HG03139 (cell line): ENCODE data around the gene ZSCAN5A.
"Not testable (repeated sequence)": the region's sequence is repeated elsewhere in the genome, so short reads cannot be mapped to it uniquely, and the experiment has no call there.

ENCODE experiments used
- ATAC-seq: cut with Tn5 transposase; IDR thresholded peaks from one replicate; pipeline ENCODE4 v1.9.1; 2021; ENCODE audit not compliant: unreplicated experiment

ZSCAN5A gene

GRCh38 chr19:56315077-56315828 is 614 bp upstream of the ZSCAN5A start:
- ATAC-seq, result peak; percentile 62

- peak; percentile 3 for ATAC-seq
Observed at GRCh38 chr19:56314018-56314380, 640 bp downstream of the ZSCAN5A start.

- ATAC-seq, result no peak
Observed at GRCh38 chr19:56312787-56313657, 1.6 kb downstream of the ZSCAN5A start.

GRCh38 chr19:56312342-56312741 is 2.3 kb downstream of the ZSCAN5A start:
- ATAC-seq, result no peak

- ATAC-seq, result no peak
Observed at GRCh38 chr19:56310462-56310861, 4.2 kb downstream of the ZSCAN5A start.

- ATAC-seq, result no peak
Observed at GRCh38 chr19:56309511-56310185, 5.0 kb downstream of the ZSCAN5A start.

GRCh38 chr19:56308792-56309191 is 5.8 kb downstream of the ZSCAN5A start:
- ATAC-seq, result no peak

GRCh38 chr19:56307062-56307461 is 7.6 kb downstream of the ZSCAN5A start:
- ATAC-seq, result not testable (repeated sequence)

- no peak for ATAC-seq
Observed at GRCh38 chr19:56306016-56306415, 8.6 kb downstream of the ZSCAN5A start.

- ATAC-seq, result no peak
Observed at GRCh38 chr19:56304243-56304642, 10.4 kb downstream of the ZSCAN5A start.

- ATAC-seq, result no peak
Observed at GRCh38 chr19:56301886-56302620, 12.6 kb downstream of the ZSCAN5A start.

GRCh38 chr19:56301155-56301554 is 13.5 kb downstream of the ZSCAN5A start:
- ATAC-seq, result no peak

- no peak for ATAC-seq
Observed at GRCh38 chr19:56299688-56300087, 15.0 kb downstream of the ZSCAN5A start.

GRCh38 chr19:56297010-56297409 is 17.6 kb downstream of the ZSCAN5A start:
- ATAC-seq, result no peak

- ATAC-seq, result no peak
Observed at GRCh38 chr19:56295531-56296455, 18.8 kb downstream of the ZSCAN5A start.

- ATAC-seq, result no peak
Observed at GRCh38 chr19:56294549-56294948, 20.1 kb downstream of the ZSCAN5A start.

GRCh38 chr19:56291867-56292266 is 22.8 kb downstream of the ZSCAN5A start:
- no peak for ATAC-seq

- no peak for ATAC-seq
Observed at GRCh38 chr19:56290104-56290503, 24.5 kb downstream of the ZSCAN5A start.

- ATAC-seq, result no peak
Observed at GRCh38 chr19:56284746-56285145, 29.9 kb downstream of the ZSCAN5A start.

GRCh38 chr19:56282809-56283208 is 31.8 kb downstream of the ZSCAN5A start:
- ATAC-seq, result no peak
